ENCODE data around the gene FBXO28.
"Not testable (repeated sequence)": the region's sequence is repeated elsewhere in the genome, so short reads cannot be mapped to it uniquely, and the experiment has no call there.

FBXO28 gene

DNA sequence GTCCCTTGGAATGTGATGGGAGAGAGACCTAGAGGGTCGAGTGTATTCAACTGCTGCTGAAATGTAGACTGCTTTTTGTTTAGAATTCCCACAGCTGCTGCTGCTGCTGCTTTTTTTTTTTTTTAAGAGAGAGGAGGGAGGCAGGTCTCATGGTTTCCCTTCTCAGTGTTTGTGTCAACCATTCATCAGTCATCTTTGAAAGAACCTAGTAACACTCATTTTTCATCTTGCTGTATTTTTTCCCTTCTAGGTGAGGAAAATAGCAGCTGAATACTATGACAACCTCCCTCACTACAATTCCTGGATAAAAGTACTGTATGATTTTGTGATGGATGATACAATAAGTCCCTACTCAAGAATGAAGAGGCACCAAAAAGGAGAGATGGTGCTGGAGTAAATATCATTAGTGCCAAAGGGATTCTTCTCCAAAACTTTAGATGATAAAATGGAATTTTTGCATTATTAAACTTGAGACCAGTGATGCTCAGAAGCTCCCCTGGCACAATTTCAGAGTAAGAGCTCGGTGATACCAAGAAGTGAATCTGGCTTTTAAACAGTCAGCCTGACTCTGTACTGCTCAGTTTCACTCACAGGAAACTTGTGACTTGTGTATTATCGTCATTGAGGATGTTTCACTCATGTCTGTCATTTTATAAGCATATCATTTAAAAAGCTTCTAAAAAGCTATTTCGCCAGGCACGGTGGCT, 78.3 kb downstream of the FBXO28 start:
- no peak for DNase-seq

DNA sequence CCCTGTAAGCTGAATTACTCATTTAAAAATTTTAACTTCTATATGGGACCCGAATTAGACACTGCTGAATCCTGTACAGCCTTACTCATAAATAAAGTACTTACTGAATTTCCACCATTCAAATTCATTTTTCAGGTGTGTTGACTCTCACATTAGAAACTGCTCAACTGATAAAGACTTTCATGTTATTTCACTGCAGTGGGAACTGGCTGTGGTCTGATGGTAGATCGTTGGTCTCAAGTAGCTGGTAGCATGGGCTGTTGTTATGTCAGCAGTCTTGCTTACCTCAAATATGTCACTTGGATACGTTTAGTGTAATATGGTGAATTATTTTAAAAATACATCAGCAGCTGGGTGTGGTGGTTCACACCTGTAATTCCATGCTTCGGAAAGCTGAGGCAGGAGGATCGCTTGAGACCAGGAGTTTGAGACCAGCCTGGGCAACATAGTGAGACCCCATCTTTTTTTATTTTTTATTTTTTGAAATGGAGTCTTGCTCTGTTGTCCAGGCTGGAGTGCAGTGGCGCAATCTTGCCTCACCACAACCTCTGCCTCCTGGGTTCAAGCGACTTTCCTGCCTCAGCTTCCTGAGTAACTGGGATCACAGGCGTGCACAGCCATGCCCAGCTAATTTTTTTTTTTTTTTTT, 79.5 kb downstream of the FBXO28 start:
- DNase-seq = no peak

DNA sequence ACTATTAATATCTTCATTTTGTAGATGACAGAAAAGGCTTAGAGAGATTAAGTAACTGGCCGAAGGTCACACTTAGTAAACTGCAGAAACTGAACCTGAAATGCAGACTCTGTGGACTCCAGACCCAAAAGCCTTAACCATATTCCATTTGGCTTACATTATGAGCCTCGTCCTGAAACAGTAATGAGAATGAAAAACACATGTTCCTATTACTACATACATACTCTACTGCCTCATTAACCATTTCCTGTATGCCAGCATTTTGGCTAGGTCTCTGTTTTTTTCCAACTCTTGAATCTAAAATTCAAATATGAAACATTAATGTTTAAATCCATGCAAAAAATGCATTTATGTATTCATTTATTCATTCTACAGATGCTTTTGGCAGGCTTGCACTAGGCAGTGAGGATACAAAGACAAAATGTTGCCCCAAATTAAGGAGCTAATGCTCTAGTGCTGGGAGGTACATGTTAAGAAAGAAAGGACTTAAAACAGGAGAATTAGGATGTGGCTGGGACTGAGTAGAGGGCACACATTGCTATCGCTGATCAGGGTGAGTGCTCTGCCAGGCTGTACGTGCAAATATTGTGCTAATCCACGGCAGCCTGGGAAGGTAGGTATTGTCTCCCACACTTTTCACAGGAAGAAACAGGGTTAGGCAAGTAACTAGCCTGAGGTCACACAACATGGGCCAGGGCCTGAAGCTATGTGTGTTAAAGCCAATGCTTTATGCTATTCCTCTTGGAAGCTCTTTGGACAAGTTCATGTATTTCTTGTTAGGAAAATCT, 83.1 kb downstream of the FBXO28 start:
- no peak for DNase-seq

DNA sequence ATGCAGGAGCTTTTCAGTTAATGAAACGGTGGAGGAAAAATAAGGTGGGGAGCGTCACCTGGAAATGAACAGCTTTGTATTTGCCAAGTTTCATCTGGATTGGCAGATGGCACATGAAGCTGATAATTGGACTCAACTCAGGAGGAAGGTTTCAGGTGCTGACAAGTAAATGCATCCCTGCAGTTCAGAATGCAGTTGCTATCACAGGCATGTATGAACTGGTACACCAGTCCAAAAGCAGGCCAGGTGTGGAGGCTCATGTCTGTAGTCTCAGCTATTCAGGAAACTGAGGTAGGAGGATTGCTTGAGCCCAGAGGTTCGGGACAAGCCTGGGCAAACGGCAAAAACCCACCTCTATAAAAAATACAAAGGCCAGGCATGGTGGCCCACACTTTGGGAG, 84.7 kb downstream of the FBXO28 start:
- DNase-seq = no peak

DNA sequence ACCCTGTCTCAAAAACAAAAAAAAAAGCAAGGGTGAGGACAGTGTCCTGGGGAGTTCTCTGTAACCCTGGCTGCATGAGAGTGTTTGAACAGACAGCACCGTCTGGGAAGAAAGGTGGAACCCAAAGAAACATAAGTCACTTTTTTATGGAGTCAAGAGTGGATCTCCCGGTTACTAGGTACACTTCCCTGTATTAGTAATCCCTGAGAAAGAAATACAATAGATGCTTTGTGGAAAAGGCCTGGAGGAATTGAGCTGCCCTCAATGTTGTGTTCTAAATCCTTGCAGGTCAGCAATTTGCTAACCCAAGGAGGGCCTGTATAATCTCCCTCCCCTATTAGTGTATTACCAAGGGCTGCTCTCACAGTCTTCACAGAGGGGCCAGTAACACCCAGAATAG, 85.8 kb downstream of the FBXO28 start:
- no peak for DNase-seq

DNA sequence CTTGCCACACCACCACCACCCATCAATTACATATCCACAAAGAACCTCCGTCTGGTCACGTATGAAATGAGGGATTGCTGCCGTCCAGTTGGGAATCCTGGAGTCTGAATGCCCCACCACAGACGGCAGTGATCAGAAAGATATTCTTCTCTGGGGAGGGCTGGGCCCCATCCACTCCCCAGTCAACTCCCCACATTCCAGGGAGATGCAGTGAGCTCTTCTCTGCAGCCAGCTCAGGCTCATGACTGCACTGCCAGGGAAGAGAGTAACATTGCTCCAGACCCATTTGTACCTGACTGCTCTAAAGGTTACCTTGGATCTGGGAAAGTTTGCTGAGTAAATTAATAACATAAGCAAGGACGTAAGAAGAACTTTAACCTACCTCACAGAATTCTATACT, 87.5 kb downstream of the FBXO28 start:
- no peak for DNase-seq

DNA sequence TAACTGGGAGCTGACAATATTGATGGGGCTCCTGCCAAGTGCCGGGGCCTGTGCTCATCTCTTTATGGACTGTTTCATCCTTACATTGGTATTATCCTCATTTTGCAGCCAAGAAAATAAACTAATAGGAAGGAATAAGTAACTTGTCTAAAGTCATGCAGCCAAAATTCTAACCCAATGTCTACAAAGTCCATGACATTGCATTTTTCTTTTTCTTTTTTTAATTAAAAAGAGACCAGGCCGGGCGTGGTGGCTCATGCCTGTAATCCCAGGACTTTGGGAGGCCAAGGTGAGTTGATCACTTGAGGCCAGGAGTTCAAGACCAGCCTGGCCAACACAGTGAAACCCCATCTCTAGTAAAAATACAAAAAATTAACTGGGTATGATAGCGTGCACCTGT, 87.9 kb downstream of the FBXO28 start:
- DNase-seq = no peak

DNA sequence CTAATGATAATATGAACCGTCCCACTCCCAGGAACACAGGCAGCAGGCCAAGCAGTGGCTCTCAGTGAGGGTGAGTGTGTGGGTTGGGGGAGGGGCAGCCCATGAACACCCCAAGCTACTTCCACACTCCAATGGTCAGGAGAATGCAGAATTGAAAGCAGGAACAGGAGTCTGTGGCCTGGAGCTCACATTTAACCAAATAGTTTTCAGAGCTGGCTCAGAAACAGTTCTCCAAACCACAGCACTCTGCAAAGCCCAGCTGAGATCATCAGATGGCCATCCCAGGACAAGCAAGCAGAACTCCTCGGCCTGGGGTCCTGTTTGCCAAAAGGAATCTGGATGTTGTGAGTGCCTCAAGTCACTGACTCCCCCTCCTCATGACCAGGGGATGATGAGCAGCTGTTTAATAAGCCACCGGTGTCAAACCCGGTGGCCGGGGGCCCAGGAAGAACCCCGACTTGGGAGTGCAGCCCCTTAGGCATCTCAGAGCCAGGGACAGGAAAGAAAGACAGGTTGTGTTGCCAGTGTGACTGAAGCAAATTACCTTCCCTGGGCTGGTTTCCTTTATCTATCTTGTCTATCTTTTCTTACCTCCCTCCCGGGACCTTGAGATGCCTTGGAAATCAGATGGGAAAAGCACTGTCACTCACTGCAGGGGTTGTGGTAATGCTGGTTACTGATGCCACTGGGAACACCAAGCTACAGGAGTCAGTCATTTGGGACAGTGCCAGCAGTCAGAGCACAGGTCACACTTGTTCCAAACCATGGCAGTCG, 89.5 kb downstream of the FBXO28 start:
- no peak for DNase-seq

DNA sequence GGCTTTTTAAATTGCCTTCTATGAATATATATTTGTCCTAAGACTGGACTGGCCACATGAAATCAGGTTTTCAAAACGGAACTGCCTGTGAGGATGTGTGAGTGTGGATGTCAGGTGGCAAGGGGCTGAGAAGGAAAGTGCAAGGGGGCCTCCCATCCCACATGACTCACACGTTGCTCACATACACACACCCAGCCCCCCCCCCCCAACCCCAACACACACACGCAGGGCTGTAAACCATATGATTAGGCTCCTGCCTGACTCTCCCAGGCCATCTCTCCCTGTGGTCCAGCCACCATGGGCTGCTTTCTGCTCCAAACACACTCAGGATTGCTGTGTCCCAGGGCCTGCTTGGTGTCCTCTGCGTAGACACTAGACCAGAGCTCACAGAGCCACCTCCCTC, 91.5 kb downstream of the FBXO28 start:
- no peak for DNase-seq

DNA sequence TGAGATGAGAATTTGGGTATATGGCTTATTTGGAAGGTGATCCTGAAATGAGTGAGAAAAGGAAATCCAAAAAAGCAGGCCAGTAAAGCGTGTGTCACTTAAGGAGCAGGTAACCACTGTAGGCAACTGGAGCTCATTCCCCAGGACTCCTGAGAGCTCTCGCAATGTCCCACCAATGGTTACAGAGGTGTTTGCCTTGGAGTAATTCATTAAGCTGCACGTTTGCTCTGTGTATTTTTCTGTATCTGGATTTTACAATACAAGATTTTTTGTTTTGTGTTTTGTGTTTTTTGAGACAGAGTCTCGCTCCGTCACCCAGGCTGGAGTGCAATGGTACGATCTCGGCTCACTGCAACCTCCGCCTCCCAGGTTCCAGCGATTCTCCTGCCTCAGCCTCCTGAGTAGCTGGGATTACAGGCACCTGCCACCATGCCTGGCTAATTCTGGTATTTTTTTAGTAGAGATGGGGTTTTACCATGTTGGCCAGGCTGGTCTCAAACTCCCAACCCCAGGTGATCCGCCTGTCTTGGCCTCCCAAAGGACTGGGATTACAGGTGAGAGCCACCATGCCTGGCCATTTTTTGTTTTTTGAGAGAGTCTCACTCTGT, 92.1 kb downstream of the FBXO28 start:
- not testable (repeated sequence) for DNase-seq

DNA sequence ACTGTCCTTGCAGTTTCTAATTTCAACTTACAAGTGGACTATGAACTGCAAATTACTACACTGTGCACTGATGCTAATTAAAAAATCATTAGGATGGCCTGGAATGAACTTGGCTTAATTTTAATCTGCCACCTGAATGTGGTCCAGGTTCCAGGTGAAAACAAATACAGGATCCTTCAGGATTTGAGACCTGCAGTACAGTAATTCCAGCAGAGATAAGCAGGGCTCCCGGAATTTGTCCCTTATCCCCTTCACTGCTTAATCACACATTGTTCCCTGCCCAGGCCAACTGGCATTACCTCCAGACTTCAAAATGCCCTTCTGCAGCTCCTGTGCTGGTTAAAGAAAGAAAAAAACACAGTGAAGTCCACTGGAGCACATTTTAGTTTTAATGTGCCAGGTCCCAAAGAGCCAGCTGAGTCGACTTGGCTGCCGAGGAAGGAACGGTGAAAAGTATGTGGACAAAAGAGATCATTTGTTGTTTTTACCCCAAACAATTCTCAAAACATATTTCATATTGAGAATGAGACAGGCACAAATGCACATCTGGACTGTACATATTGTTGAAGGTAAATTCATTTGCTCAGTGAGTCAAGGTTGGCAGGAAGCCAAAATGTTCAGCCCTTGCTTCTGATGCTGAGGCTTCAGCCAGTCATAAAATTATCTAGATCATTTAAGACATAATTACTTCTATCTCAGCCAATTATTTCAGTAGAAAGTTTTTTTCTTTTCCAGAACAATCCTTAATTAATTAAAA, 97.5 kb downstream of the FBXO28 start:
- no peak for DNase-seq
